GM12878 (cell line): ENCODE measurements around the gene ENTREP3. TPM values are rescaled to one million over a fixed set of nuclear protein-coding genes. Genes with fewer than 3 reads are reported as not detected.

Experiments used
- ATAC-seq: fragments of 200-7000 bp; cut with Tn5 transposase; 3 replicates; pipeline ENCODE4 v1.9.1; 2020; ENCODE audit warnings: mild to moderate bottlenecking, moderate library complexity
- BruUV-seq: library from RNA; stranded (reverse); fragments of 400-500 nt; replicated peaks from 2 replicates; lab custom pipeline; 2021; lab: Mats Ljungman, UMichigan
- CTCF ChIA-PET: fragments of 300-600 bp; sonication (Branson Sonifier 250); formaldehyde crosslinking; extraction: SDS; loops from one replicate; lab custom pipeline; 2021; ENCODE audit warnings: inconsistent platforms; lab: Yijun Ruan, JAX
- POLR2A ChIA-PET: fragments of 350-600 bp; formaldehyde crosslinking; extraction: SDS; loops from one replicate; lab custom pipeline; 2021; ENCODE audit warnings: inconsistent platforms; lab: Charles Lee
- RAD21 ChIA-PET: fragments of 300-600 bp; sonication (Branson Sonifier 250); formaldehyde crosslinking; loops from one replicate; lab custom pipeline; 2023; ENCODE audit warnings: antibody characterized with exemption; ENCODE audit not compliant: unreplicated experiment; lab: Charles Lee
- SMC1A ChIA-PET: fragments of 300-600 bp; sonication (Branson Sonifier 250); formaldehyde crosslinking; loops from one replicate; lab custom pipeline; 2023; ENCODE audit not compliant: unreplicated experiment, uncharacterized antibody; lab: Charles Lee
- DNase-seq: peaks from one replicate; pipeline ENCODE4 v3.0.0-alpha.2; 2011; ENCODE audit warnings: low read depth, low spot score
- FAIRE-seq: peaks from 3 replicates; lab custom pipeline; 2011; peaks lifted over from hg19 to GRCh38; lab: Jason Lieb, UNC
- H2AFZ ChIP-seq: 2 replicates; pipeline ENCODE4 v1.6.0; 2011; ENCODE audit warnings: low read depth, low read length, control low read depth; ENCODE audit not compliant: control insufficient read depth
- H3K27ac ChIP-seq: 2 replicates; pipeline ENCODE4 v1.5.1; 2011; ENCODE audit warnings: control low read depth; ENCODE audit not compliant: control insufficient read depth, insufficient read depth
- H3K27me3 ChIP-seq, 2 experiments: replicated peaks in 1 of 2; 2 replicates each; pipeline versions ENCODE4 v1.6.0 to v1.6.1; 2011; ENCODE audit warnings: low read length in 1 of 2; ENCODE audit not compliant: control insufficient read depth in 2 of 2, insufficient read depth in 2 of 2
- H3K36me3 ChIP-seq, 2 experiments: 2 replicates each; pipeline ENCODE4 v1.5.1; 2011; ENCODE audit warnings: low read length in 1 of 2; ENCODE audit not compliant: control insufficient read depth in 2 of 2, insufficient read depth in 2 of 2
- H3K4me1 ChIP-seq: 2 replicates; pipeline ENCODE4 v1.6.1; 2011; ENCODE audit warnings: mild to moderate bottlenecking, low read length, moderate library complexity, mixed read lengths; ENCODE audit not compliant: control insufficient read depth, insufficient read depth
- H3K4me2 ChIP-seq: 2 replicates; pipeline ENCODE4 v1.6.0; 2011; ENCODE audit warnings: control low read depth; ENCODE audit not compliant: control insufficient read depth, insufficient read depth
- H3K4me3 ChIP-seq: fragments of 200-600 bp; sonication (generic); 2 replicates; pipeline ENCODE4 v1.5.1; 2016
- H3K79me2 ChIP-seq: 2 replicates; pipeline ENCODE4 v1.6.0; 2011; ENCODE audit warnings: low read length; ENCODE audit not compliant: control insufficient read depth, insufficient read depth
- H3K9ac ChIP-seq: 2 replicates; pipeline ENCODE4 v1.8.0; 2011; ENCODE audit warnings: low read length, control low read depth, mixed read lengths; ENCODE audit not compliant: control insufficient read depth, insufficient read depth
- H3K9me3 ChIP-seq: replicated peaks from 3 replicates; pipeline ENCODE4 v1.5.1; 2011; ENCODE audit warnings: mild to moderate bottlenecking, low read length; ENCODE audit not compliant: control insufficient read depth, insufficient read depth
- H4K20me1 ChIP-seq: 2 replicates; pipeline ENCODE4 v1.6.0; 2011; ENCODE audit not compliant: control insufficient read depth, insufficient read depth
- ASH2L ChIP-seq: fragments of 300-600, 200-600 bp; sonication (generic); IDR thresholded peaks from 2 replicates; pipeline ENCODE4 v1.6.1; 2017; ENCODE audit warnings: low read depth, mild to moderate bottlenecking, borderline replicate concordance
- CHD2 ChIP-seq: IDR thresholded peaks from 2 replicates; pipeline ENCODE4 v1.6.1; 2011; ENCODE audit warnings: low read depth, low read length, improper control_type of control experiment, borderline replicate concordance
- E2F4 ChIP-seq: IDR thresholded peaks from 2 replicates; pipeline ENCODE4 v1.6.1; 2012; ENCODE audit warnings: low read depth, low read length, improper control_type of control experiment
- ESRRA ChIP-seq: IDR thresholded peaks from 2 replicates; pipeline ENCODE4 v1.6.1; 2012; ENCODE audit warnings: mild to moderate bottlenecking, low read length, improper control_type of control experiment
- GATAD2B ChIP-seq: fragments of 450-650 bp; conservative IDR thresholded peaks from 2 replicates; pipeline ENCODE4 v1.6.1; 2017; ENCODE audit warnings: low read depth, mild to moderate bottlenecking, moderate library complexity
- HDGF ChIP-seq: fragments of 450-650 bp; IDR thresholded peaks from 2 replicates; pipeline ENCODE4 v1.6.1; 2016; ENCODE audit warnings: antibody characterized with exemption
- IRF4 ChIP-seq: IDR thresholded peaks from 2 replicates; pipeline ENCODE4 v1.6.1; 2011; ENCODE audit warnings: low read depth, low read length
- JUND ChIP-seq: IDR thresholded peaks from 2 replicates; pipeline ENCODE4 v1.6.1; 2012; ENCODE audit warnings: low read depth, mild to moderate bottlenecking, low read length, improper control_type of control experiment, moderate library complexity
- NR2C2 ChIP-seq: IDR thresholded peaks from 2 replicates; pipeline ENCODE4 v1.6.1; 2011; ENCODE audit warnings: borderline replicate concordance, low read depth; ENCODE audit not compliant: control insufficient read depth, insufficient read length
- NRF1 ChIP-seq: conservative IDR thresholded peaks from 2 replicates; pipeline ENCODE4 v1.6.1; 2011; ENCODE audit warnings: mild to moderate bottlenecking, low read depth, low read length, improper control_type of control experiment
- PAX5 ChIP-seq: IDR thresholded peaks from 2 replicates; pipeline ENCODE4 v1.6.1; 2011; ENCODE audit warnings: low read depth, low read length, borderline replicate concordance
- POU2F2 ChIP-seq: IDR thresholded peaks from 3 replicates; pipeline ENCODE4 v1.6.1; 2011; ENCODE audit warnings: low read depth, mild to moderate bottlenecking, low read length, borderline replicate concordance
- STAT3 ChIP-seq: IDR thresholded peaks from 2 replicates; pipeline ENCODE4 v1.6.1; 2011; ENCODE audit warnings: low read depth, low read length, improper control_type of control experiment
- TAF1 ChIP-seq: IDR thresholded peaks from 2 replicates; pipeline ENCODE4 v1.6.1; 2011; ENCODE audit warnings: mild to moderate bottlenecking, low read depth, low read length, borderline replicate concordance
- TCF3 ChIP-seq: IDR thresholded peaks from 2 replicates; pipeline ENCODE4 v1.6.1; 2012; ENCODE audit warnings: low read depth, mild to moderate bottlenecking, low read length, borderline replicate concordance; ENCODE audit not compliant: insufficient read depth
- ZBTB33 ChIP-seq: fragments of 450-650 bp; IDR thresholded peaks from 2 replicates; pipeline ENCODE4 v1.6.1; 2017; ENCODE audit warnings: mild to moderate bottlenecking
- ZNF384 ChIP-seq: IDR thresholded peaks from 2 replicates; pipeline ENCODE4 v1.6.1; 2012; ENCODE audit warnings: low read depth, mild to moderate bottlenecking, low read length, improper control_type of control experiment, borderline replicate concordance
- ZNF622 ChIP-seq: fragments of 450-650 bp; IDR thresholded peaks from 2 replicates; pipeline ENCODE4 v1.6.1; 2017; ENCODE audit warnings: mild to moderate bottlenecking, inconsistent platforms
- WGBS: methylation state at CpG from one replicate; pipeline ENCODE4 v1.1.6; 2016; ENCODE audit warnings: low lambda C conversion rate; ENCODE audit not compliant: insufficient replicate concordance, insufficient coverage; ENCODE audit errors: missing lambda C conversion rate; 5-methylcytosine and 5-hydroxymethylcytosine counted together
- in situ Hi-C: fragments of 300-500 bp; cut with MboI; formaldehyde crosslinking; loops from 9 replicates; pipeline ENCODE4 v1.14.3; 2018; ENCODE audit warnings: mixed read lengths
- intact Hi-C: fragments of 100-400 bp; cut with micrococcal nuclease; formaldehyde crosslinking; loops from one replicate; pipeline ENCODE4 v1.14.2; 2022; ENCODE audit not compliant: unreplicated experiment
- polyA plus RNA-seq, 11 experiments: library from polyadenylated mRNA; depleted of rRNA in 4 of 11; unstranded in 6 of 11; stranded (reverse) in 5 of 11; fragments of >200 nt; fragmentation: Nextera tagmentation in 4 of 11; fragmentation: Illumina TruSeq in 1 of 11; extraction: Ambion mirVana in 4 of 11; extraction: Trizol in 1 of 11; gene quantifications; 1 replicate in 1 of 11; 2 replicates in 10 of 11; pipeline versions ENCODE4 v1.2.1 to v1.2.3, GENCODE V29; 2011 to 2016; ENCODE audit warnings: inconsistent platforms in 2 of 11, missing spikeins in 2 of 11, low read depth in 1 of 11
- total RNA-seq, 4 experiments: library from RNA; depleted of rRNA in 3 of 4; stranded (reverse); fragments of >200 nt in 3 of 4; fragmentation: Illumina TruSeq in 1 of 4; extraction: Trizol in 1 of 4; gene quantifications; 2 replicates each; pipeline versions ENCODE4 v1.2.1 to v1.2.3, GENCODE V29; 2013 to 2021
- TF ChIP-seq, protein P1 (sequence below): fragments of 450-650 bp; formaldehyde crosslinking; IDR thresholded peaks from 2 replicates; pipeline ENCODE4 v1.4.0; 2022; ENCODE audit warnings: mild to moderate bottlenecking, moderate library complexity

ENTREP3 gene
- total and polyA plus RNA-seq, 10 of the 15 experiments (the other 5 are each of a cell fraction or from before 2014, with no cell fraction given), result 1.7 to 31.8 (median 3.9) TPM

DNA sequence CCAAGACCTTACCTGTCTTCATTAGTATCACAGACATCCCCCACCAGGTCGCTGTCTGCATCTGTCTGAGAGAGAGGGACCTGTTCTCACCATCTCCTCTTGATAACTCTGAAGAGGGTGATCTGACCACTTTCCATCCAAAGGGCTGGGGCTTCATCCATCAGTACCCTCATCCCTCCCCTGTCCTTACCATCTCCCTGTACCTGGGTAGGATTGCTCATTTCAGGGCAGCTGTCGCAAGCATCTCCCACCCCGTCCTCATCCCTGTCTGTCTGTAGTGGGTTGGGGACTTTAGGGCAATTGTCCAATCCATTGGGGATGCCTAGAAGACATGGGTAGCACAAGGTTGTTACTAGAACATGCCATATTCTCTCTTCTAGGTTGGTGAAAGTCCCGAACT is 55.5 kb downstream of the ENTREP3 start (continued):
- no peak for TF ChIP-seq ASH2L
- TF ChIP-seq HDGF, result no peak
- TF ChIP-seq CHD2, result no peak
- no peak for TF ChIP-seq IRF4
- no peak for TF ChIP-seq NRF1
- no peak for TF ChIP-seq GATAD2B
- no peak for TF ChIP-seq STAT3
- no peak for TF ChIP-seq JUND

GRCh38 chr1:155198547-155198906 is 56.8 kb downstream of the ENTREP3 start:
- intact Hi-C loops, result no loop called here
- BruUV-seq, result no TSS peak
- SMC1A ChIA-PET, result no interaction called here
- Histone ChIP-seq H4K20me1 (no peaks in the 10 kb centered on the region), H3K4me3 (no peak overlapping the region), H3K79me2 (no peaks in the 10 kb centered on the region), H3K27ac (no peak overlapping the region), H3K9ac (no peak overlapping the region), H3K4me1 (peaks cover 10% of the 10 kb centered on the region), H3K27me3 (no peaks in the 10 kb centered on the region; a peak in 1 of 4 replicates), H3K4me2 (no peak overlapping the region), H2AFZ (no peak overlapping the region), H3K36me3 (no peaks in the 10 kb centered on the region), H3K9me3 (no peaks in the 10 kb centered on the region)
- DNase-seq, result no peak
- no peak for ATAC-seq
- WGBS, result 70% methylated on average over 3 of the region's 3 CpGs
- POLR2A ChIA-PET, result no interaction called here
- FAIRE-seq, result no peak
- CTCF ChIA-PET, result interaction anchor here (1.2 kb wide), 1 partner anchor 26 kb away, joined by 4 read pairs; the partner anchor contains the start of gene KRTCAP2
- in situ Hi-C loops, result no loop called here
- RAD21 ChIA-PET, result no interaction called here
- TF ChIP-seq NR2C2, result no peak
- TF ChIP-seq PAX5, result no peak
- TF ChIP-seq ZNF622, result no peak
- TF ChIP-seq POU2F2, result no peak
- no peak for TF ChIP-seq ZNF384
- TF ChIP-seq TAF1, result no peak
- TF ChIP-seq E2F4, result no peak
- TF ChIP-seq TCF3, result no peak
- TF ChIP-seq, protein P1, sequence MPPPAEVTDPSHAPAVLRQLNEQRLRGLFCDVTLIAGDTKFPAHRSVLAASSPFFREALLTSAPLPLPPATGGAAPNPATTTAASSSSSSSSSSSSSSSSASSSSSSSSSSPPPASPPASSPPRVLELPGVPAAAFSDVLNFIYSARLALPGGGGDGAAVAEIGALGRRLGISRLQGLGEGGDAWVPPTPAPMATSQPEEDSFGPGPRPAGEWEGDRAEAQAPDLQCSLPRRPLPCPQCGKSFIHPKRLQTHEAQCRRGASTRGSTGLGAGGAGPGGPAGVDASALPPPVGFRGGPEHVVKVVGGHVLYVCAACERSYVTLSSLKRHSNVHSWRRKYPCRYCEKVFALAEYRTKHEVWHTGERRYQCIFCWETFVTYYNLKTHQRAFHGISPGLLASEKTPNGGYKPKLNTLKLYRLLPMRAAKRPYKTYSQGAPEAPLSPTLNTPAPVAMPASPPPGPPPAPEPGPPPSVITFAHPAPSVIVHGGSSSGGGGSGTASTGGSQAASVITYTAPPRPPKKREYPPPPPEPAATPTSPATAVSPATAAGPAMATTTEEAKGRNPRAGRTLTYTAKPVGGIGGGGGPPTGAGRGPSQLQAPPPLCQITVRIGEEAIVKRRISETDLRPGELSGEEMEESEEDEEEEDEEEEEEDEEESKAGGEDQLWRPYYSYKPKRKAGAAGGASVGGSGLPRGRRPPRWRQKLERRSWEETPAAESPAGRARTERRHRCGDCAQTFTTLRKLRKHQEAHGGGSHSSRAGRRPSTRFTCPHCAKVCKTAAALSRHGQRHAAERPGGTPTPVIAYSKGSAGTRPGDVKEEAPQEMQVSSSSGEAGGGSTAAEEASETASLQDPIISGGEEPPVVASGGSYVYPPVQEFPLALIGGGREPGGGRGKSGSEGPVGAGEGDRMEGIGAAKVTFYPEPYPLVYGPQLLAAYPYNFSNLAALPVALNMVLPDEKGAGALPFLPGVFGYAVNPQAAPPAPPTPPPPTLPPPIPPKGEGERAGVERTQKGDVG, result no peak
- TF ChIP-seq ZBTB33, result no peak
- TF ChIP-seq CHD2, result no peak
- TF ChIP-seq ESRRA, result no peak
